HuH-7 (cell line): ENCODE measurements around the gene MAP3K14.
A peak's percentile ranks its signal among the peaks of the same experiment; 100 is the strongest.

ENCODE experiments used
- DNase-seq: peaks from one replicate; pipeline ENCODE4 v3.0.0; 2011; ENCODE audit warnings: low spot score

MAP3K14 gene

DNA sequence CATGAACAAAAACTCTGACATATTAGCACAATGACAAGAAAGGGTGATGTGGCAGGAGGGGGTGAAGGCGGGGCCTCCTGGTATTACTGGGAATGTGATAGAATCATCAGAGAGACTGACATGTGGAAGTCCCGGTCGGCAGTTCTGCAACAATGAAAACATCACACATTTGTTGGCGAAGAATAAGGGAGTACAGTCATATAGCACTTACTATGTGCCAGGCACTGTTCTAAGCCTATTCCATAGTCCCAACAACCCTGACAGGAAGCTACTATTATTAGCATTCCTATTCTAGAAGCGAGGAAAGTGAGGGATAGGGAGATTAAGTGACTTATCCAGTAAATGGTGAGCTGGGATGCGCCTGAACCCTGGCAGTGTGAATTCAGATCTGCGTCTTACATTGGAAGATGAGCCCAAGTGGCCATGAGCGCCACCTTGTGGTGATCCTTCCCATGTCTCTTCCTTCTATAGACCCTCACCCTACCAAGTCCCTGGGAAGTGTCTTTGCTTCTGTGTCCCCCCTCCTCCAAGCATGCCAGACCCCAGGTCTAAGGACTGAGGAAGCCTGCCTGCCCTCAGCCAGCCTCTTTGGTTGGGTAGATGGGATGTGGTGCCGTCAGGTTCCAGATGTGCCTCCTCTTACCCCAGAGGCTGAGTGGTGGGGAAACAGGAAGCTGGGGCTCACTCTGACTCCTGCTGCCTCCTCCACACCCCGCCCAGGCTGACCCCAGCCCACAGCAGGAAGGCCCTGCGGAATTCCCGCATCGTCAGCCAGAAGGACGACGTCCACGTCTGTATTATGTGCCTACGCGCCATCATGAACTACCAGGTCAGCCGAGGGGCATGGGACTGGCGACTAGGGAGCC lies 81.2 kb downstream of the MAP3K14 start:
- peak; percentile 88 for DNase-seq

DNA sequence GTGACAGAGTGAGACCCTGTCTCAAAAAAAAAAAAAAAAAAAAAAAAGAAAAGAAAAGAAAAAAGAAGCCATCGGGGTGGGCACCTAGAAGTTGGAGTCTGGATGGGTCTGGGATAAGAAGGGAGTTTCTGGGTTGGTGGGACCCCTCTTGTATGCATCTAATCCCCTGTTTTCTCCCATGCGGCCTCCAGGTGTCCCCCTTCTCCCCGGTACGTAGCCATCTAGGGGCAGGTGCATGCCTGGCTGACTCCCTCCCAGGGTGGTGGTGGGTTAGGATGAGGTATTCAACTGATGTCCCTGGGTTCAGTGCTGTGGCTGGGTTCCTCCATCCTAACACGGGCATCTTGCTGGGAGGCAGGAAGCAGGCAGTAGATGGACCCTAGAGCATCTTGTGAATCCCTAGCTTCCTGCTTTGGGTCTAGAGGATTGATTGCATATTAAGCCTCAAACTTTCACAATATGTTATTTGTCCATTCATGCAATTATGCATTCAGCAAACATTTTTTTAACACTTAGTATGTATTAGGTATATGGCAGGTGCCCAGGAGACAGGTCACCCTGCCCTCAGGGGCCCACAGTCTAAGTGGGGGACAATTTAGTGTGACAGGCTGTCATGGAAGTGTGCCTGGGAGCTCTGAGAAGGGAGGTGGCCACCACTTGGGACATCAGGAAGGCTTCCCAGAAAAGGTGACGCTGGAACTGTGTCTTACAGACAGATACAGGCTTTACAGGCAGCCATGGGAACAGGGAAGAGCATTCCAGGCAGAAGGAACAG lies 82.0 kb downstream of the MAP3K14 start:
- peak; percentile 84 for DNase-seq

DNA sequence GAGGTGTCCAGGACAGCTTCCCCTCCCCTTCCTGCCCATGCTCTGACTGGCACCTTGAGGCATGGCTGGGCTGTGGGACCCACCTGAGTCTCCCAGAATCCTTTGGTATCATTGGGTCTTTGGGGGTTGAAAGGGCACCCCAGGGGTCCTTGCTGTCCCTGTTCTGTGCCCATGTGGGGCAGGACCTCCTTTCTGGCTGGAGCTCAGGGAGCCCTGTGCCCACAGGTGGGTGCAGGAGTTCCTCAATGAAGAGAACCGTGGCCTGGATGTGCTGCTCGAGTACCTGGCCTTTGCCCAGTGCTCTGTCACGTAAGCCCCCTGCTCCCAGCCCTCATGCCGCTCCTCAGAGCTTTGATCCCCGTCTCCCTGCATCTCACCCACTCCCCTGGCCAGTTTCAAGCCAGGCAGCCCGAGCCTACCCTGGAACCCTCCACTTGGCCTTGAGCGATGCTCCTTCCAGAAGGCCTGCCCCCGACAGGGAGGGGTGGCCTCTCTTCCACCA lies 83.3 kb downstream of the MAP3K14 start:
- no peak for DNase-seq

DNA sequence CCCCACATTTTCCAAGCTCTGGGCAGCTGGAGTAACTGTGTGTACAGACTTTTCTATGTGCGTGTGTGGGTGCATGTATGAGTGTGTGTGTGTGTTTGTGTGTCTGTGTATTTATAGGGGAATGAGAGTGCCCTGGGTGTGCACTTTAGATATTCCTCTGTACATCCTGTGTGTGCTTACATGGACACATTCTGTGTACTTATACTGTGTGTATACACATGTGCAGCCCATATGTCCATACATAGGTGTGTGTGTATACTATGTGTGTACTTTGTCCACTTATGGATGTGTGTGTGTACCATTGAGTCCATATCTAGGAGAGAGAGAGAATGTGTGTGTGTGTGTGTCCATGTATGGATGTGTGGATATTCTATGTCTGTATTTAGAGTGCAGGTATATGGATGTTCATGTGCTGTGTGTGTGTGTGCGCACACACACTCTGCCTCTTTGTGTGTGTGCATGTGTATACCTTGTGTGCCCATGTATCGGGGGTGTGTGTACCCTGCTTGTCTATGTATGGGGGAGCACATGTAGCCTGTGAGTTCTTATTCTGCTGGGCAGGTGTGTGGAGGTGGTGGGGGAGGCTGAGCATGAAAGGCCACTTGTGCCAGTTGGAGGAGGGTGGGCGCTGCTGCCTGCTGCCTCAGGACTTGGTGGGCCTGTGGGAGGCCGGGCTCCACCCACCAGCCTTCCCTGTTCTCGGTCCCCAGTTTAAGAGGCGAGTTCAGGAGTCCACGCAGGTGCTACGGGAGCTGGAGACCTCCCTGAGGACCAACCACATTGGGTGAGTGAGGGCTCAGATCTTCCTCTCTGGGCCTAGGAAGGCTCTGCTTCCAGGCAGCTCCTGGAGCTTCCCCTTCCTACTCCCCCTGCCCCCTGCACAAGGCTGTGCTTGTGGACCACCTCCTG lies 84.1 kb downstream of the MAP3K14 start:
- DNase-seq: no peak

DNA sequence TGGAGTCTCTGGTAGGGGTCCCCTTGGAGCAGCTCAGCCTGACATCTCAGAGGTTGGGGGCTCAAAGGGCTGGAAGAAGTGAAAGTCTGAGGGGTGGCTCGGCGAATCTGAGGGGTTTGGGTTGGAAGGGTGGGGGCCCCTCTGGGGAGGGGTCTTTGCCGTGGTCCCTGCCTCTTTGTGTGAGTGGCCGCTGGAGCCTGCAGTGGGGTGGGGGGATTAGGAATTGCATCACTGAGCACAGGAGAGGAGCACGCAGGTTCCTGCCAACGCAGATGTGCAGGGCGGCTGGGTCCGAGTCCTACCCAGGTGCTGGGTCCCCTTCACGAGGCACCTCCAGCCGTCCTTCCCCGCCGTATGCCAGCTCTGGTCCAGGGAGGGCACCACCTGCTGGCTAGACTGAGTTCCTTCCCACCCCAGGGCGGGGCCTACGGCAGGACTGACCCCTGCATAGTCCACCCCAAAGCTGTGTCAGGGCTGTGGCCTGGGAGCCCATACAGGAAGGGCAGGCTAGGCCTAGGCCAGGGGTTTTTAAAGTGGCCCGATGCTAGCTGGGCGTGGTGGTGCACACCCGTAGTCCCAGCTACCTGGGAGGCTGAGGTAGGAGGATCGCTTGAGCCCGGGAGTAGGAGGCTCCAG lies 85.2 kb downstream of the MAP3K14 start:
- peak; percentile 98 for DNase-seq

DNA sequence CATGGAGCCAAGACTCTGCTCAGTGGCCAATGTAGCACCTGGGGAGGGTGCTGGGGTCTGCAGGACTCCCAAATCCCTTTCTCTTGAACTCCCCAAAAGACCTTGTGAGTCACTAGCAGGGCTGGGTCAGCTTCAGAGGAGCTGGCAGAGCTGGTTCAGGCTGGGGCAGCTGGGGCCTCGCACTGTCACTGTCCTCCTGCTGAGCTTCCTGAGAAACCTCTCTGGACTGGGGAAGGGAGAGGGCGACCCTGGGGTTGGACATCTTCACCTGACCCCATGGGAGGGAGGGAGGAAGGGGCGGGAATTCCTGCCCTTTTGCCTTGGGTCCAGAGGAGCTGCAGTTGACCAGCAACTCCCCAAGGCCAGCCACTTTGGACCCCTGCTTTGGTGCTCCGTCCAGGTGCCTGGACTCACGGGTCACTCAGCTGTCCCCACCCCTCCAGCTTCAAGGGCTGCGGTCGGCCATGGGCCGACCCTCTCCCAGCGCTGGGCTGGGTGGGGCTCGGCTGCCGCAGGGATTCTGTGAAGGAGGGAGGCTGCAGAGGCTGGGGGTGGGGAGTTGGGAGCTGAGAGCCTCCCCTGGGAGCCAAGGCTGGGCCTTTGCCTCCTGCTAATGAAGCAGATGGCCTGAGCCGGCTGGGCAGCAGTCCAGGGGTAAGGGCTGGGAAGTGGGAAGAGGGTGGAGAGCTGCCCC lies 85.9 kb downstream of the MAP3K14 start:
- DNase-seq: no peak

DNA sequence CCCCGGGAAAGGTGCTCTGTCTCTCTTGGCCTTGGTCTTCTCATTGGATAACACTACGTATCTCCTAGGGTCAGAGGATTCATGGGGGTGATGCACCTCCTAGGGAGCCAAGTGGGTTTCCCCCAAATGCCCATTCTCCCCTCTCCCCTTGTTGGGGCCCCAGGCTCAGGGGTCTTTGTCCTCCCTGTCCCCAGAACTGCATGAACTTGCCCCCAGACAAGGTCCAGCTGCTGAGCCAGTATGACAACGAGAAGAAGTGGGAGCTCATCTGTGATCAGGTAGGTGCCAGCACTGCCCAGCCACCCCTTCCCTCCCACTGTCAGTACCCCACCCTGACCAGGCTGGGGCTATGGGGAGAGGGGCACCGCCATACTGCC lies 86.4 kb downstream of the MAP3K14 start:
- DNase-seq: no peak

DNA sequence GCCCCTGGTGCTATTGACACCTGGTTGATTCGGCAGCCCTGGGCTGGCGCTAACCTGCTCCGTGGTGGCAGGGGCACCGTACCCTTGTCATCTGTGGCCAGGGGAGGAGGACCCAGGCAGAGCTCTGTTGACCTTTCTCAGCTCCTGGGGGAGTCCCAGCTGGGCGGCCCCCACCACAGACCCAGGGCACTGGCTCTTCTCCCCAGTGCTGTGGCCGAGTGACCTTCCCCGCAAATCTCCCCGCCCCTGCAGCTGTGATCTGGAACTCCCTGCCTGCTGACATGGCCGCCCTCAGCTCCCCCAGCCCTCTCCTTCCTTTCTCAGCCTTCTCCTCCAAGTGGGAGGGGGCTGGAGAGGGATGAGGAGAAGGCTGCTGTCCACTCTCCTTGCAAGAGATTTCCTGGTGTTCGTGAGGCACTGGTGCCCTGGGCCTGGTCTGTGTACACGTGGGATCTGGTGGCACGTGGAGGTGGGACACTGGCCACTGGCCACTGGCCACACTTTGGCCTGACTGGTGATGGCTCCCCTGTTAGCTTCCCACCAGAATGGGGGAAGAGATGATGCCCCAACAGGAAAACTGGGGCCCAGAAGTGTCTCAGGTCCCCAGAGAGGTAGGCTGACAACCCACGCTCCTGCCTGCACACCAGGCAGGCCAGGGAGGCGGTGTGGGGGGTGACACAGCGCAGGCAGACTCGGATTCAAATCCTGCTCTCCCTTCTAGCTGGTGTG lies 87.0 kb downstream of the MAP3K14 start:
- no peak for DNase-seq

DNA sequence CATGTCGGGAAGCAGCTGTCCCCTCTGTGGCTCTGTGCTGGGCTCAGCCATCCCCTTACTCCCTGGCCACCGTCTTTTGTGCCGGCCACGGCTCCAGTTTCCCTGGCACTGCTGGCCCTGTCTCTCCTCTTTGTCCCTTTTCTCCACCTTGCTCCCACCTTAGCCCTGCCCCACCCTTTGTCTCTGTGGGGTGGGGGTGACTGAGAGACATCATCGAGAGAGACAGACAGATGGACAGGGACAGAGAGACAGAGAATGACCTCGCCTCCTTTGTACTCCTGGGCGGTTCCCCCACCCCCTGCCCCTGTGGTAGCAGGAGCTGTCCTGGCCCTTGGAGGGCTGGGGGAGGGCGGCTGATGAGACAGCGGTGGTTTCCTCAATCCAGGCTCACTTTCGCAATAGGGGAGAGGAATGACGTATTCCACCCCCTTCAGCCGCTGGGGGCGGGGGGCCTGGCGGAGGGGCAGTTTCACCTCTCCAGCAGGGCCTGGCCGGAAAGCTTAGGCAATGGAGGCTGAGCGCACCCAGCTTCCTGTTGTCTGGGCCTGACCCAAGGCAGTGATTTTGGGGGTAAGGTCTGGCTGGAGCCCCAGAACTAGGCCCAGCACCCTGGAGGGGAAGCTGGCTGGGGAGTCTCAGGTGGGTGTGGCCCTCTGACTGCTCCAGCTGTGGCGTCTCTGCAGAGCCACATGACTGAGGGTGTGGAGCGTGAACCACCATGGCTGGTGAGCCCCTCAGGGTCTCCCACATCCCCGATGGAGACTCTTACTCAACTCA lies 87.9 kb downstream of the MAP3K14 start:
- DNase-seq: no peak

DNA sequence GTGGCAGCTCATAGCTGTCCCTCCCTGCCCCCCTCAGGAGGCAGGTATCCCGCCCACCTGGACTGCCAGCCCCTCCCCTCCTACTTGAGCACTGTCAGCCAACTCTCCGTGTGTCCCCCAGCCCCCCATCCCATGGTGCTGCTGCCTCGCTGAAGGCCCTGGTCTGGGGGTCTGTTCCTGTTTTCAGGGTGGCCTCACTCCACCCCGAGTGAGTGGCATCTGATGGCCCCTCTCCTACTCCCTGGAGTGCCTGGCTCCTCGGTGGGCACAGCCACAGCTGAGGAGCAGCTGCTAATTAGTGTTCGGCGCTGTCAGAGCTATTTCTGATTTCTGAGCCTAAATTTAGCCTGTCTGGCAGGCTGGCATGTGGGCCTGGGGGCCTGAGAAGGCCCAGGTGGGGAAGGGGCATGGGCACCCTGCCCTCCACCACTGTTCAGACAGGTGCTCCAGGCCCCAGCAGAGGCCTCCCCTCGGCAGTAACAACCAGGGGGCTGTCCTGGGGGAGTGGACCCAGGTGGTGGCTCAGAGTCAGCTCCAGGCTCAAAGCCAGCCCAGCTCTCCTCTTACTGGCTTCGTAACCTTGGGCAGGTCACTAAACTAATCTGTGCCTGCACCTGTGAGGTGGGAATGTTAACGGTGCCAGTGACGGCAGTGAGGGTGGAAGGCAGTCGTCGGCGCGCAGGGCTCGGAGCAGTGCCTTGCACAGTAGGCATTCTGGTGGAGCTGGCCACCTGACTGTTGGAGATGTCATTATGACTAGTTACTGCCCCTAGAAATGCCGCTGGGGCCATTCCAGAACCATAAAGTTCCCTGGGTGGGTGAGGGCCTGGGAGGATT lies 88.7 kb downstream of the MAP3K14 start:
- DNase-seq: no peak

DNA sequence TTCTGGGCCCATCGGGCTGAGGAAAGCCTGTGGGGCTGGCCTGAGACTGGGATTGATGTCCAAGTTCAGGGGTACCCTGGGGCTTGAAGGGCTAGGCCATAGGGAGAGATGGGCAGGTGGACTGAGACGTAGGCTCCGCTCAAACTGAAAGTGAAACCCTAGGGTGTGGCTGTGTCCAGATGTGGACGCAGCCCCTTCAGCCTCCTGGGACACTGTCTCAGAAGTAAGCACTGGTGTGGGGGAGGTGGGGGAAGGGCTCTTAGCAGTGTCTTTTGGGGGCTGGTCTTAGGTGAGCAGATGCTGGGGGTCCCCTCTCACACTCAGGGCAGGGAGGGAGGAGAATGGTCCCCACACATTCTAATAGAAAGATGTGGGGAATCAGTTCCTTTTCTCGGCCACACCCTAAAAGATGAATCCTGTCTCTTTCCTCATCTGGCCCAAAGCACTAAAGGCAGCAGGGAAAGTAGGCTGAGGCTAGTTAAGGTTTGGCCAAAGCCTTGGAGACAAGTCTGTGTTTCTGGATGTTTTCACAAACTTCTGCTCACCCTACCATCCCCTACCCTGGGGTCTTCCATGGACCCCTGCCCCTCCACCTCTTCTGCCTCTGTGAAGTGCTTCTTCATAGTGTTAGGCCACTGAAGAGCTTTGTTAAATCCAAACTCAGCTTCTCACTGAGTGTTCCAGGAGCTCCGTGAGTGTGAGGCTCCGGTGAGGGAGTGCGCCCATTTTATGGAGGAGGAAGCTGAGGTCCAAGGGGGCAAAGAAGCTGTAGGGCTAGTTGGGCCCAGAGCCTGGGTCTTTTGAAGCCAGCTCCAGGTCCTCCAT lies 89.5 kb downstream of the MAP3K14 start:
- DNase-seq: no peak

DNA sequence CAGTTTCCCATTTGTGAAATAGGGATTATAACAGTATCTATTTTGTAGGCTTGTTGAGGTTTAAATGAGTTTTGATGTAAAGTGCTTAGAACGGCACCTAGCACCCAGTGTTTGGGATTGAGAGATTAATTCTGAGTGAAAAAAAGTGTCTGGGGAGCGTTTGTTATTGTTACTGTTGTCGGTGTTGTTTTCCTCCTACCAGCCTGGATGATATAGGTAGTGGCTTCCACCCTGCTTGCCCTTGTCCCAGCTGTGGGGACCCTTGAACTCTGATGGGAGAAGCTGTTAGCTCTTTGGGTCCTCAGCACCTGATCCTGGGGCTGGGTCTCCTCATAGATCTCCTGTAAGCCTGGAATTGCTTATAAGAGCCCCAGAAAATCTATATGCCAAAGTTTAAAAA lies 90.2 kb downstream of the MAP3K14 start:
- no peak for DNase-seq

DNA sequence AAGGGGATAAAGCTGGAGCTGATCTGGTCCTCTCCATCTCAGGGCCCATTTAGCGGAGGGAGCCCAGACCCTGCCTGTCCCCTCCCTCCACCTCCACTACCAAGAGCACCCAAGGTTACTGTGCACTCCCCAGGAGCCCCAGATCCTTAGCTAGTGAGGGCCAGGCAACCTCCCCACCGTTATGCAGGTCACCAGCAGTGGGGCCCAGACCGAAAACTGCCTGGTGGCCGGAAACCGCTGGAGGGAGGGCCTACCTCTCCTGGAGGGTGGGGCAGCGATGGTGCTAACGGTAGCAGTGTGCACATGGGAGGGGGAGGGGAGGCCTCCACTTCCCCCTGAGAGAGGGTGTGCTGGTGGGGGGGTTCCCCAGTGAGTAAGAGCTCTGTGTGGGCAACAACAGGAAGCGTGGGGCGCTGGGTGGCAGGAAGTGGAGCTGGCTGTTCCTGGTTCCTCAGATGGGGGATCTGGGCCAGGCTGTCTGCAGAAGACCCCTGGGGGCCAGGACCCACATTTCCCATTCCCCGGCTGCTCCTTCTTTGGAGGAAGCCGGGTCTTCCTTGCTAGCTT lies 90.8 kb downstream of the MAP3K14 start:
- DNase-seq: no peak

DNA sequence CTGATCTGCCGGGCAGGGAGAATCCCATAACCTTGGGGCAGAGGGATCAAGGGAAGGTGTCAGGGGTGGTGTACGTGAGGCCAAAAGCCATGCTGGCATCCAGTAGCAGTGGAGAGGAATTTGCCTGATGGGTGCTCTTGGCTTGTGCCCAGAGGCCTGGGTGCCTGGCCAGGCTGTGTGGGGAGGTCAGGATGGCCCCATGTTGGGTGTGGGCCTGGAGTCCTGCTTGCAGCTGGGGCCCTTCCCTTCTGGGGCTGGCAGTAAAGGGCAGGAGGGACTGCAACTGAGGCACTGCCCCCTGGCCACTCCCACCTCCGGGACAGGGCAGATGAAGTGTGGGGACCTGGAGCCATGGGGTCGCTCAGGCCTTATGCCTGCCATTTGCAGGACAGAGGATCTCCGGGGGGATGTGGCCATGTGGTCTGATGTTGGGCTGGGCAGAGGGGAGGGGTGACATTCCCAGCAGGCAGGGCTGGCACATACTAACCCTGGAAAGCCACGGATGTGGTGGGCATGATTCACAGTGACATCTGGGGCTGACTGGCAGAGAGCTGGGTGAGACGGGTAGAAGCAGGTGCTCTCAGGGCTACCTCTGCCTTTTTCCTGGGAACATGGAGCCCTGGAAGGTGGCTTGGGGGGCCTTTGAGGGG lies 91.6 kb downstream of the MAP3K14 start:
- no peak for DNase-seq

DNA sequence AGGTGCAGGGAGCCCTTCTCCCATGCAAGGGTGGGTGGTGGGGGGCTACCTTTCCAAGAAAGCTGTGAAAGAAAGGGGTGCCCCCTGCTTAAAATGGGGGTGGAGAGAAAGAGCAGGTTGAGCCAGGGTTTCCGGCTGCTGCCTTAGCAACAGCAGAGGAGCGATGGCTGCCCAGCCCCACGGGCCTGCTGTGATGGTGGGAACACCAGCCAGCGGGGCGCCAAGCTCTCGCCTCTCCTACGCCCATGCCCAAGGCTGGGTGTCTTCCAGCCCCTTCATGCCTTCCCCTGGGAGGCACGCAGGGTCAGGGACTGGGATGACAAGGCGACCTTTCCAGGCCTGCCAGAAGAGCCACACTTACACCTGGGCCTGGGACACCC lies 92.2 kb downstream of the MAP3K14 start:
- DNase-seq: no peak

DNA sequence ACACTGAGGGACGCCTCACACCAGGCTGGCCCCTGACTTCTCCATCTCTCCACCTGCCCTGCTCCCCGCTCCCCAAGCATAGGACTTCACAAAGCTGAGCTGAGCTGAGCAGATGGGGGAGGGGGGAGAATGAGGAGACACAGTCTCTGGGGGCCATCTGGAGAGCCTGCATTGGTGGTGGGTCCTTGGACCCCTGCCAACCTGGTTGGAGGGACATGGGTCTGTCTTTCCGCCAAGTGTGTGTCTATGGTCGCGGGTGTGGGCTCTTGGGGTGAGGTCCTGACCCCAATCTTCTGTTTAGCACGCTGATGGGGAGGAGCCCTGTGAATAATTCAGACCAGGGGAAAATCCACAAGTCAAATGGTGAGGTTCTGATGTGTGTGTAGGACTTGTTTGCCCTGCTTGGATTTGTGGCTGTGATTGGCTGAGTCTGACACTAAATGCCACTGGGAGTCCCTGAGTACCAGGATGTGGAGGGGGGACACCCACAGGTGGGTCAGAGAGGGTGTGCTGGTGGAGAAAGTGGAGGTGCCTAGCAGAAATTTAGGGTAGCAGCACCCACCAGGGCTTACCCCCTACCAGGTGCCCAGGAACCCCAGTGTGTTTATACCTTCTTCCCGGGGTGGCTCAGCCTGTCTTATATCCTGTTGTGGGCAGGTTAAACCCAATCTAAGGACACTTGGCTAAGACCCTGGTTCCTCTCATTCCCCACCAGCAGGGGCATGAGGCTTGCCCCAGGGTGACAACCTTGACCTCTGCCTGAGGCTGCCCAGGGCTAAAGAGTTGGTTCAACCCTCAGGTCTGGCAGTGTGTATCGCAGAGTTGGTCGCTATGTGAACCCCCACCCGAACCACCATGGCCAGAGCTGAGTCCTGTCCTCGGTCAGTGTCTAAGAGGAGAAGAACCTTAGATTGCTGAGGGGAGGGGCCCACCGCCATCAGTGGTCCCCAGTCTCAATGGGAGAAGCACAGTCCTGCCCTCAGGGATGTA lies 93.0 kb downstream of the MAP3K14 start:
- DNase-seq: no peak
